Ramos (cell line): Measurements from ENCODE around the gene ADAM29.
"Not testable (repeated sequence)": the region's sequence is repeated elsewhere in the genome, so short reads cannot be mapped to it uniquely, and the experiment has no call there.

Experiments
- in situ Hi-C: fragments of 300-500 bp; cut with MboI; formaldehyde crosslinking; loops from one replicate; pipeline ENCODE4 v1.14.3; 2022; ENCODE audit warnings: low sequenced_read_pairs; ENCODE audit not compliant: unreplicated experiment

Gene ADAM29

GRCh38 chr4:174935607-174936006, 17.4 kb downstream of the ADAM29 start:
- in situ Hi-C loops: loop anchor here (25.0 kb wide), 1 partner anchor 1377 kb away; the partner anchor contains the start of gene SPCS3

- in situ Hi-C loops: loop anchor here (25.0 kb wide), 1 partner anchor 1372 kb away; the partner anchor contains the start of gene SPCS3
Measured at GRCh38 chr4:174940002-174940401, 21.8 kb downstream of the ADAM29 start.

- in situ Hi-C loops: loop anchor here (25.0 kb wide), 1 partner anchor 1366 kb away; the partner anchor contains the start of gene SPCS3
Measured at GRCh38 chr4:174946246-174946645, 28.1 kb downstream of the ADAM29 start.

GRCh38 chr4:174948826-174949225, 30.7 kb downstream of the ADAM29 start:
- in situ Hi-C loops: loop anchor here (25.0 kb wide), 1 partner anchor 1363 kb away; the partner anchor contains the start of gene SPCS3

- in situ Hi-C loops: no loop called here
Measured at GRCh38 chr4:174972911-174973310, 54.8 kb downstream of the ADAM29 start.

- in situ Hi-C loops: no loop called here
Measured at GRCh38 chr4:174973336-174973735, 55.2 kb downstream of the ADAM29 start.

- in situ Hi-C loops: no loop called here
Measured at GRCh38 chr4:174983128-174983750, 65.1 kb downstream of the ADAM29 start.

GRCh38 chr4:174983870-174984269, 65.7 kb downstream of the ADAM29 start:
- in situ Hi-C loops: not testable (repeated sequence)

GRCh38 chr4:174989791-174990190, 71.6 kb downstream of the ADAM29 start:
- in situ Hi-C loops: no loop called here

GRCh38 chr4:174993916-174994315, 75.8 kb downstream of the ADAM29 start:
- in situ Hi-C loops: no loop called here

GRCh38 chr4:174996079-174996478, 77.9 kb downstream of the ADAM29 start:
- in situ Hi-C loops: no loop called here

- in situ Hi-C loops: no loop called here
Measured at GRCh38 chr4:174999407-174999806, 81.2 kb downstream of the ADAM29 start.

- in situ Hi-C loops: no loop called here
Measured at GRCh38 chr4:175017751-175018150, 99.6 kb downstream of the ADAM29 start.

GRCh38 chr4:175019447-175019846, 101.3 kb downstream of the ADAM29 start:
- in situ Hi-C loops: not testable (repeated sequence)
